Neural crest cell (in vitro differentiated cells): Measurements from ENCODE around the gene EPB41L2. TPM values are rescaled to one million over a fixed set of nuclear protein-coding genes. Genes with fewer than 3 reads are reported as not detected.

ENCODE experiments used
- DNase-seq: peaks from one replicate; pipeline ENCODE4 v3.0.0; 2021; ENCODE audit warnings: low read depth, mixed read lengths, low spot score
- H3K27ac Mint-ChIP-seq: one replicate; pipeline ENCODE4 v1.8.0; 2021; ENCODE audit warnings: mild to moderate bottlenecking, mixed read lengths; ENCODE audit not compliant: unreplicated experiment
- H3K27me3 Mint-ChIP-seq: 2 replicates; pipeline ENCODE4 v1.8.0; 2021; ENCODE audit warnings: low read depth, mild to moderate bottlenecking, mixed read lengths
- H3K36me3 Mint-ChIP-seq: 2 replicates; pipeline ENCODE4 v1.8.0; 2021; ENCODE audit warnings: low read depth, mild to moderate bottlenecking, mixed read lengths
- H3K4me1 Mint-ChIP-seq: 2 replicates; pipeline ENCODE4 v1.8.0; 2021; ENCODE audit warnings: mixed read lengths
- H3K4me3 Mint-ChIP-seq: one replicate; pipeline ENCODE4 v1.8.0; 2021; ENCODE audit warnings: mild to moderate bottlenecking, mixed read lengths
- H3K9me3 Mint-ChIP-seq: 2 replicates; pipeline ENCODE4 v1.8.0; 2021; ENCODE audit warnings: mixed read lengths
- total RNA-seq: library from RNA; stranded (reverse); gene quantifications from 2 replicates; pipeline ENCODE4 v1.2.1, GENCODE V29; 2021
- TF ChIP-seq, protein P1 (sequence below): fragments of 200-600 bp; sonication (generic); conservative IDR thresholded peaks from 2 replicates; pipeline ENCODE4 v1.5.0; 2021; ENCODE audit warnings: antibody characterized with exemption, mild to moderate bottlenecking

EPB41L2 gene
- total RNA-seq, 1 donor from 2014 or later = 114 TPM

DNA sequence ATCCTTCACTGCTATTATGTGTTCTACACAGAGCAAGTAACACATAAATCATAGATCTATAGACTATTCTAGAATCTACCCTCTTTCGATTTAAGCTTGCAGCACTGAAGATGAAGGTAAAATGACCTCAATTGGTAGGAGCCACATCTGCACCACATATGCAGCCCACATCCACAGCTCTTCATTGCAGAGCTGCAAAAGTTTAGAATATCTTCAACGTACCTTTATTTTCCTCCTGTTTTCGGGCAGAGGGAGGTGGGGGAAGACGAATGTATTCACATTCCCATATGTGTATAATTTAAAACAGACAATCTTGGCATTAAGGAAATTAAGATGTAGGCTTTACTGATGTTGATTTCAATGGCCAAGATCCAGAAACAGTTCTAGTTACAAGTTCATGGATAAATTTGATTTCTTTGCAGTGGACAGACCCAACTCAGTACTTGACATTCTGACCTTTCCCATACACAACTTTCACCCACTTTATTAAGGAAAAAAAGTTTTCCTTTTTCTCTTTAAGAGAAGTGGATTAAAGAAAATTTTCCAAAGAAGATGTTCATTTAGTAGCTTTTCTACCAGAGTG is 14.0 kb downstream of the EPB41L2 start:
- peaks cover 19% of the 10 kb centered on the region for H3K4me1 Mint-ChIP-seq
- H3K27ac Mint-ChIP-seq = no peak overlapping the region
- H3K9me3 Mint-ChIP-seq = peaks cover 5% of the 10 kb centered on the region
- no peak overlapping the region for H3K4me3 Mint-ChIP-seq
- TF ChIP-seq, protein P1, sequence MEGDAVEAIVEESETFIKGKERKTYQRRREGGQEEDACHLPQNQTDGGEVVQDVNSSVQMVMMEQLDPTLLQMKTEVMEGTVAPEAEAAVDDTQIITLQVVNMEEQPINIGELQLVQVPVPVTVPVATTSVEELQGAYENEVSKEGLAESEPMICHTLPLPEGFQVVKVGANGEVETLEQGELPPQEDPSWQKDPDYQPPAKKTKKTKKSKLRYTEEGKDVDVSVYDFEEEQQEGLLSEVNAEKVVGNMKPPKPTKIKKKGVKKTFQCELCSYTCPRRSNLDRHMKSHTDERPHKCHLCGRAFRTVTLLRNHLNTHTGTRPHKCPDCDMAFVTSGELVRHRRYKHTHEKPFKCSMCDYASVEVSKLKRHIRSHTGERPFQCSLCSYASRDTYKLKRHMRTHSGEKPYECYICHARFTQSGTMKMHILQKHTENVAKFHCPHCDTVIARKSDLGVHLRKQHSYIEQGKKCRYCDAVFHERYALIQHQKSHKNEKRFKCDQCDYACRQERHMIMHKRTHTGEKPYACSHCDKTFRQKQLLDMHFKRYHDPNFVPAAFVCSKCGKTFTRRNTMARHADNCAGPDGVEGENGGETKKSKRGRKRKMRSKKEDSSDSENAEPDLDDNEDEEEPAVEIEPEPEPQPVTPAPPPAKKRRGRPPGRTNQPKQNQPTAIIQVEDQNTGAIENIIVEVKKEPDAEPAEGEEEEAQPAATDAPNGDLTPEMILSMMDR = no peak
- DNase-seq = no peak
- H3K36me3 Mint-ChIP-seq = peaks cover 20% of the 10 kb centered on the region
- H3K27me3 Mint-ChIP-seq = no peaks in the 10 kb centered on the region

DNA sequence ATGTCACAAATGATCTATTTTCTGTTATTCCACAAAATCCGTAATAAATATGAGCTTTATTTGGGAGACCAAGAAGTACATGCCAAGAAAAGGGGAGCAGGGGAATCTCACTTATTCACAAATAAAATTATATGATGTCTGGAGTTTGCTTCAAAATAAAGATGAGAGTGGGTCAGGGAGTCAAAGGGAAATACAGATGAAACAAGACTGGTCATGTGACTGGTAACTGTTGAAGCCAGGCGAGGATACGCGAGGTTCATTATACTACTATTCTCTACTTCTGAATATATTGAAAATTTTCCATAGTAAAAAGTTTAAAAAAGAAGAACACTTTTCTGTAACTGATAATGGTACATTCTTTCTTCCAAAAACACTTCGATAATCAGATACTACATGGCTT is 14.6 kb downstream of the EPB41L2 start:
- no peak for DNase-seq
- peaks cover 3% of the 10 kb centered on the region for H3K9me3 Mint-ChIP-seq
- peaks cover 18% of the 10 kb centered on the region for H3K36me3 Mint-ChIP-seq
- H3K27ac Mint-ChIP-seq = no peak overlapping the region
- no peak overlapping the region for H3K4me3 Mint-ChIP-seq
- H3K4me1 Mint-ChIP-seq = peaks cover 24% of the 10 kb centered on the region
- no peaks in the 10 kb centered on the region for H3K27me3 Mint-ChIP-seq
- TF ChIP-seq, protein P1 = no peak

DNA sequence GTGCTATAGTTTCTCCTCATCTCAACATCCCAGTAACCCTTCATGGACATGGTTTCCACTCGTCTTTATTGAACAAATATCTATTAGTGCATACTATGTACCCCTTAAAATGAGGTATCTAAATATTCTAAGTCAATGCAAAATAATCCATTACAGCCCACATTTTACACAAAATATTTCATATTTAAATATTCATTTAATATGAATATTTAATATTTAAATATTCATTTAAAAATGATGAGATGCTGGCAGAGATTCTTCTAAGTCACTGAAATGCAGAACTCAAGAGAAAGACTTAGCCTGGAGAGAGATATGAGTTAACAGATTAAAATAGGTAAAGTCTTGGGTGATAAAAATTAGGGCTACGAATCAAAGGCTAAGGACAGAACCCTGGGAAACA is 17.9 kb downstream of the EPB41L2 start:
- TF ChIP-seq, protein P1 = no peak

DNA sequence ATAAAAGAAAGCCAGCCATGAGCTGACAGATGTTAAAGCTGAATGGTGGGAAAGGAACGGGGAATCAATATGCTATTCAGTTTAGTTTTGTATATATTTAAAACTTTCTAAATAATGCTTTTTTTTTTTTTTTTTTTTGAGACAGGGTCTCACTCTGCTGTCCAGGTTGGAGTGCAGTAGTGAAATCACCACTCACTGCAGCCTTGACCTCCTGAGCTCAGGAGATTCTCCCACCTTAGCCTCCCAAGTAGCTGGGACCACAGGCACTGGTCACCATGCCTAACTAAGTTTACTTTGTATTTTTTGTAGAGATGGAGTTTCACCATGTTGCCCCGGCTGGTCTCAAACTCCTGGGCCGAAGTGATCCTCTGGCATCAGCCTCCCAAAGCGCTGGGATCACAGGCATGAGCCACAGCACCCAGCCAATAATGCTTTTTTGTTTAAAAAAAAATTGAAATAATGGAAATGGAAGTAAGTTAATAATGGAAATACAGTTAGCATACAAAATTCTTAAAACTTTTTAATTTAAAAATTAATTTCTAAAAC is 19.1 kb downstream of the EPB41L2 start:
- no peaks in the 10 kb centered on the region for H3K9me3 Mint-ChIP-seq
- TF ChIP-seq, protein P1 = no peak
- no peak for DNase-seq
- H3K27ac Mint-ChIP-seq = no peak overlapping the region
- H3K4me3 Mint-ChIP-seq = no peak overlapping the region
- H3K4me1 Mint-ChIP-seq = peaks cover 32% of the 10 kb centered on the region
- no peaks in the 10 kb centered on the region for H3K27me3 Mint-ChIP-seq
- H3K36me3 Mint-ChIP-seq = peaks cover 2% of the 10 kb centered on the region

More for the DNA sequence above, 17.9 kb downstream of the EPB41L2 start:
- DNase-seq = no peak
- Mint-ChIP-seq H3K4me3 (no peak overlapping the region), H3K4me1 (peaks cover 29% of the 10 kb centered on the region), H3K36me3 (peaks cover 2% of the 10 kb centered on the region), H3K9me3 (no peaks in the 10 kb centered on the region), H3K27me3 (no peaks in the 10 kb centered on the region), H3K27ac (no peak overlapping the region)

DNA sequence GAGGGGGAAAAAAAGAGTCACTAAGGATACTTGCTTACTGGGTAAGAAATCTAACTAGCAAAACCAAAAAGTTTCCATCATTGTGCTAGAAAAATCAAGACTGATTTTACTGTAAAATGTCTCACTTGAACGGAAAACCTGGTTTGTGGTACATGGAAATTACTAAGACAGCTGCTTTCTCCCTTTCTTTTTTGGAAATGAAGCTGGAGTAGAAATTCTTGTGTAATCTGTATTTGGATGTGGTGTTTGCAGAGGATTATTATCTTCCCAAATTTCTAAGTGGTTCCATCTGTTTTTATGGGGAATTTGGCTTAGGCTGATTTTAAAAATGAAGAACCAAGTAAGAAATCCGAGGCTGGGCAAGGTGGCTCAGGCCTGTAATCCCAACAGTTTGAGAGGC is 20.4 kb downstream of the EPB41L2 start:
- no peak for DNase-seq
- H3K27me3 Mint-ChIP-seq = no peaks in the 10 kb centered on the region
- peaks cover 32% of the 10 kb centered on the region for H3K4me1 Mint-ChIP-seq
- TF ChIP-seq, protein P1 = no peak
- H3K4me3 Mint-ChIP-seq = no peak overlapping the region
- H3K27ac Mint-ChIP-seq = no peak overlapping the region
- peaks cover 2% of the 10 kb centered on the region for H3K36me3 Mint-ChIP-seq
- H3K9me3 Mint-ChIP-seq = no peaks in the 10 kb centered on the region
